Transverse colon (tissue), 4 donors: ENCODE results near the gene CPAMD8. TPM values are rescaled to one million over a fixed set of nuclear protein-coding genes. Genes with fewer than 3 reads are reported as not detected.

Experiments
- DNase-seq: peaks from one replicate; pipeline ENCODE4 v3.0.0-alpha.2; 2019
- H3K27ac ChIP-seq, 4 donors: fragments of 200-600 bp; sonication (generic); 2 replicates each; pipeline ENCODE4 v1.5.1; 2016 to 2018; ENCODE audit warnings: inconsistent platforms in 4 of 4
- H3K27me3 ChIP-seq: fragments of 200-600 bp; sonication (generic); 2 replicates; pipeline ENCODE4 v1.5.1; 2017; ENCODE audit warnings: inconsistent platforms
- H3K36me3 ChIP-seq, 4 donors: fragments of 200-600 bp; sonication (generic); 2 replicates each; pipeline ENCODE4 v1.5.1; 2017 to 2019; ENCODE audit warnings: inconsistent platforms in 4 of 4
- H3K4me1 ChIP-seq, 4 donors: fragments of 200-600 bp; sonication (generic); 2 replicates each; pipeline ENCODE4 v1.5.1; 2017 to 2020; ENCODE audit warnings: inconsistent platforms in 4 of 4
- H3K4me3 ChIP-seq, 4 donors: fragments of 200-600 bp; sonication (generic); 1 replicate in 1 of 4; 2 replicates in 3 of 4; pipeline versions ENCODE4 v1.5.1 to v1.6.1; 2017 to 2019; ENCODE audit warnings: inconsistent platforms in 4 of 4
- H3K9me3 ChIP-seq, 2 donors: fragments of 200-600 bp; sonication (generic); 2 replicates each; pipeline ENCODE4 v1.5.1; 2017 to 2019; ENCODE audit warnings: inconsistent platforms in 2 of 2
- EP300 ChIP-seq: sonication (generic); formaldehyde crosslinking; IDR thresholded peaks from one replicate; pipeline ENCODE4 v1.6.1; 2017; ENCODE audit warnings: antibody characterized with exemption, low read depth
- POLR2A ChIP-seq: fragments of 450-650 bp; IDR thresholded peaks from one replicate; pipeline ENCODE4 v1.6.1; 2016; ENCODE audit warnings: antibody characterized with exemption, mild to moderate bottlenecking, moderate library complexity
- POLR2AphosphoS5 ChIP-seq, 3 donors: sonication (generic); formaldehyde crosslinking; IDR thresholded peaks; one replicate each; pipeline ENCODE4 v1.6.1; 2016; ENCODE audit warnings: antibody characterized with exemption in 3 of 3
- WGBS, 2 donors: methylation state at CpG; one replicate each; pipeline ENCODE4 v1.1.5; 2018; ENCODE audit warnings: low coverage in 1 of 2; 5-methylcytosine and 5-hydroxymethylcytosine counted together
- in situ Hi-C, 4 donors: fragments of 200-750 bp; cut with MboI; loops; one replicate each; pipeline versions ENCODE4 v1.15.0 to v1.15.1; 2017; ENCODE audit warnings: low sequenced_read_pairs in 3 of 4, low pct_ligation_motif_present in 1 of 4, low pct_unique_long_range_greater_than_20kb in 1 of 4
- intact Hi-C: fragments of 100-400 bp; cut with DNase I; formaldehyde crosslinking; loops from one replicate; pipeline ENCODE4 v1.15.1; 2023; ENCODE audit warnings: low total_unique reads
- total RNA-seq, 4 donors: library from RNA; depleted of rRNA; stranded (reverse); fragments of >200 nt; gene quantifications; one replicate each; pipeline ENCODE4 v1.1.0, GENCODE V29; 2016
- TF ChIP-seq, protein P1 (sequence below), 5 experiments: fragments of 200-600 bp in 3 of 5; fragments of 450-650 bp in 2 of 5; sonication (generic) in 3 of 5; IDR thresholded peaks; 1 replicate in 2 of 5; 2 replicates in 3 of 5; pipeline ENCODE4 v1.5.1; 2016 to 2017; ENCODE audit warnings: antibody characterized with exemption in 5 of 5, inconsistent platforms in 3 of 5, mild to moderate bottlenecking in 2 of 5, moderate library complexity in 1 of 5

Gene CPAMD8
- total RNA-seq, 4 donors from 2014 or later = 1.4 to 20.9 (median 7.7) TPM

DNA sequence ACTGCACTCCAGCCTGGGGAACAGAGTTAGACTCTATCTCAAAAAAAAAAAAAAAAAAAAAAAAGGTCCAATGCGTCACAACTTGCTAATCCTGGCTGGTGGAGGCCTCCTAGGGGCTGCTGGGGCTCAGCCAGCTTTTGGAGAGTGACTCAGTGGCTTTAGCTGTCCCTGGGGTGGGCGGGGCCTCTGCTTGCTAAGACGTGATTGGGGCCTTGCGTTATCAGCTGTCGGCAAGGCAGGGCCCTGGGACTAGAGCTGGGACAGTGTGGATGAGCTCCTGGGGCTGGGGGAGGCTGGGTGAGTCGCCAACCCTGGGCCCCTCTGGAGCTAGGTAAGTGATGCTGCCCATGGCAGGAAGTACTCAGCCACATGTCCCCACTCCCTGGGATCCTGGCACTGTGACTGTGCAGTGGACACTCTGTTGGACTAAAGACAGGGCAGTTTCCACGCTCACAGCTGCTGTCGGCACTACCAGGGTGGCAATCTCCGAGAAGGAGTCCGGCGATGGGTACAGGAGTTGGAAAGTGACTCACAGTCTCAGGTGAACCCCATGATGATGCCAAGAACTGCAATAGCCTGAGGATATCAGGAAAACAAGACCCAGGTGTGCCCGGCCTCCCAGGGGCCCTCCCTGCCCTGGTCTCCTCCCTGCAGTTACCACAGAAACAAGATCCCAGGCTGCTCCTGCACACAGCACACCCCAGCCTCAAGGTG is 105.6 kb downstream of the CPAMD8 start:
- intact Hi-C loops = no loop called here
- WGBS, 2 donors = 49 to 71% methylated on average over 4 to 12 of the region's 12 CpGs
- no peak for DNase-seq
- no peaks in the 10 kb centered on the region for H3K36me3 ChIP-seq
- no peaks in the 10 kb centered on the region for H3K4me1 ChIP-seq
- H3K27ac ChIP-seq = no peak overlapping the region
- H3K9me3 ChIP-seq = no peaks in the 10 kb centered on the region
- H3K27me3 ChIP-seq = no peaks in the 10 kb centered on the region
- no peak overlapping the region for H3K4me3 ChIP-seq
- no peak for TF ChIP-seq POLR2AphosphoS5 (IDR thresholded peaks at IDR 0.05)
- no peak for TF ChIP-seq EP300
- TF ChIP-seq, protein P1, sequence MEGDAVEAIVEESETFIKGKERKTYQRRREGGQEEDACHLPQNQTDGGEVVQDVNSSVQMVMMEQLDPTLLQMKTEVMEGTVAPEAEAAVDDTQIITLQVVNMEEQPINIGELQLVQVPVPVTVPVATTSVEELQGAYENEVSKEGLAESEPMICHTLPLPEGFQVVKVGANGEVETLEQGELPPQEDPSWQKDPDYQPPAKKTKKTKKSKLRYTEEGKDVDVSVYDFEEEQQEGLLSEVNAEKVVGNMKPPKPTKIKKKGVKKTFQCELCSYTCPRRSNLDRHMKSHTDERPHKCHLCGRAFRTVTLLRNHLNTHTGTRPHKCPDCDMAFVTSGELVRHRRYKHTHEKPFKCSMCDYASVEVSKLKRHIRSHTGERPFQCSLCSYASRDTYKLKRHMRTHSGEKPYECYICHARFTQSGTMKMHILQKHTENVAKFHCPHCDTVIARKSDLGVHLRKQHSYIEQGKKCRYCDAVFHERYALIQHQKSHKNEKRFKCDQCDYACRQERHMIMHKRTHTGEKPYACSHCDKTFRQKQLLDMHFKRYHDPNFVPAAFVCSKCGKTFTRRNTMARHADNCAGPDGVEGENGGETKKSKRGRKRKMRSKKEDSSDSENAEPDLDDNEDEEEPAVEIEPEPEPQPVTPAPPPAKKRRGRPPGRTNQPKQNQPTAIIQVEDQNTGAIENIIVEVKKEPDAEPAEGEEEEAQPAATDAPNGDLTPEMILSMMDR (IDR thresholded peaks at IDR 0.05) = no peak
- in situ Hi-C loops = no loop called here

DNA sequence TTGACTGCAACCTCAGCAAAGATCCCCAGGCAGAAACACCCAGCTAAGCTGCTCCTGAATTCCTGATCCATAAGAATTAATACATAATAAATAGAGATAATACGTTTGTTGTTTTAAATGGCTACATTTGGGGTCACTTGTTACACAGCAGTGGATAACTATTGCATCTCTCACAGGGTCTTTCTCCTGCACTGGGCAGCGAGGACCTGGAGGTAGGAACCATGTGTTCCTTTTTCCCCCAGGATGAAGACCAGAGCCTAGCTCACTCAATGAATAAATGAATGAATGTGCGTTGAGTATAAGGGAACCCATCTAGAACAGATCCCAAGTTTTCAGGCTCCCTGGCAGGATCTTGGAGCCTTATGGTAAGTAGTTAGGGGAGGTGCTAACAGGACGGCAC is 107.1 kb downstream of the CPAMD8 start:
- Histone ChIP-seq H3K36me3 (no peaks in the 10 kb centered on the region), H3K27me3 (no peaks in the 10 kb centered on the region), H3K4me1 (no peaks in the 10 kb centered on the region), H3K9me3 (no peaks in the 10 kb centered on the region), H3K4me3 (no peak overlapping the region), H3K27ac (no peak overlapping the region)
- intact Hi-C loops = no loop called here
- in situ Hi-C loops = no loop called here
- TF ChIP-seq POLR2A = no peak
- TF ChIP-seq POLR2AphosphoS5 (IDR thresholded peaks at IDR 0.05) = no peak
- no peak for TF ChIP-seq EP300
- TF ChIP-seq, protein P1 (IDR thresholded peaks at IDR 0.05) = no peak
- 54 to 79% methylated on average over 3 to 4 of the region's 4 CpGs for WGBS, 2 donors
- no peak for DNase-seq

DNA sequence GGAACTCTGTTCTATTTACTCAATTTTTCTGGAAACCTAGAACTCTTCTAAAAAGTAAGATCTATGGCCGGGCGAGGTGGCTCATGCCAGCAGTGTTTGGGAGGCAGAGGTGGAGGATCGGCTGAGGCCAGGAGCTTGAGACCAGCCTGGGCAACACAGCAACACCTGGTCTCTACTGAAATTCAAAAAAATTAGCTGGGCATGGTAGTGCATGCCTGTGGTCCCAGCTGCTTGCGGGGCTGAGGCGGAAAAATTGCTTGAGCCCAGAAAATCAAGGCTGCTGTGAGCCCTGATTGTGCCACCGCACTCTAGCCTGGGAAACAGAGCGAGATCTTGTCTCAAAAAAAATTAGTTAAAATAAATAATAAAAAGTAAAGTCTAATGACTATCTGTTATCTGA is 109.2 kb downstream of the CPAMD8 start:
- no peaks in the 10 kb centered on the region for H3K4me1 ChIP-seq
- no peaks in the 10 kb centered on the region for H3K36me3 ChIP-seq
- in situ Hi-C loops (no loop called here), intact Hi-C loops (no loop called here)
- no peaks in the 10 kb centered on the region for H3K27me3 ChIP-seq
- no peak for DNase-seq
- peaks cover 4 to 9% of the 10 kb centered on the region in 2 donors for H3K9me3 ChIP-seq
- 86 to 90% methylated on average over 2 to 7 of the region's 7 CpGs for WGBS, 2 donors
- no peak overlapping the region for H3K27ac ChIP-seq
- H3K4me3 ChIP-seq = no peak overlapping the region
- TF ChIP-seq POLR2A (no peak), POLR2AphosphoS5 (IDR thresholded peaks at IDR 0.05) (no peak), EP300 (no peak)
- TF ChIP-seq, protein P1 (IDR thresholded peaks at IDR 0.05) = no peak

DNA sequence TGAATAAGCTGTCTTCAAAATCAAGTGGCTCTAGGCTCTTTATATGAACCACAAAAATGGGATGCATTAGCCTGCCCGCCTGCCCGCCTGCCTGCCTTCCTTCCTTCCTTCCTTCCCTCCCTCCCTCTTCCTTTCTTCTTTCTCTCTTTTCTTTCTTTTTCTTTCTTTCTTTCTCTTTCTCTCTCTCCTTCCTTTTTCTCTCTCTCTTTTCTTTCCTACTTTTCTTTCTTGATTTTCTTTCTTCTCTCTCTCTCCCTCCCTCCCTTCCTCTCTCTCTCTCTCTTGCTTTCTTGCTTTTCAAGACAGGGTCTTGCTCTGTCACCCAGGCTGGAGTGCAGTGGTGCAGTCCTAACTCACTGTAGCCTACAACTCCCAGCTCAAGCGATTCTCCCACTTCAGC is 110.9 kb downstream of the CPAMD8 start:
- H3K27me3 ChIP-seq = no peaks in the 10 kb centered on the region
- H3K4me3 ChIP-seq = no peak overlapping the region
- intact Hi-C loops (no loop called here), in situ Hi-C loops (no loop called here)
- no peak overlapping the region for H3K27ac ChIP-seq
- no peaks in the 10 kb centered on the region for H3K36me3 ChIP-seq
- peaks cover 4 to 13% of the 10 kb centered on the region in 2 donors for H3K9me3 ChIP-seq
- no peak for TF ChIP-seq POLR2A
- TF ChIP-seq EP300 = no peak
- TF ChIP-seq, protein P1 (IDR thresholded peaks at IDR 0.05) = no peak
- no peak for TF ChIP-seq POLR2AphosphoS5 (IDR thresholded peaks at IDR 0.05)
- no peaks in the 10 kb centered on the region for H3K4me1 ChIP-seq
- WGBS, 2 donors = 50 to 80% methylated on average over 2 to 3 of the region's 3 CpGs
- no peak for DNase-seq
